ENCODE data around the gene CLDN14. TPM values are rescaled to one million over a fixed set of nuclear protein-coding genes. Genes with fewer than 3 reads are reported as not detected.

The CLDN14 gene
- total and polyA plus RNA-seq, 8 donors: 0.38 to 3.3 (median 0.92) TPM

- Histone ChIP-seq H3K4me3 (no peak overlapping the region), H3K27me3 (no peaks in the 10 kb centered on the region), H3K27ac (no peak overlapping the region), H3K9me3 (no peaks in the 10 kb centered on the region), H3K4me1 (peaks cover 2 to 11% (median 6%) of the 10 kb centered on the region in 3 donors), H3K36me3 (no peaks in the 10 kb centered on the region)
- FAIRE-seq: no peak
- intact Hi-C loops (cut with DNase I): no loop called here
- DNase-seq: no peak
- WGBS, 2 donors: 66 to 71% methylated on average over 5 of the region's 5 CpGs
- no peak for ATAC-seq
- TF ChIP-seq CTCF (IDR thresholded peaks at IDR 0.05): no peak
Measured at GRCh38 chr21:36512971-36513370, 33.0 kb upstream of the CLDN14 start.

GRCh38 chr21:36511484-36512220 is 31.7 kb upstream of the CLDN14 start:
- no peak for FAIRE-seq
- DNase-seq: no peak
- Histone ChIP-seq H3K9me3 (no peaks in the 10 kb centered on the region), H3K36me3 (no peaks in the 10 kb centered on the region), H3K4me3 (no peak overlapping the region), H3K27ac (no peak overlapping the region), H3K4me1 (peaks cover 2 to 11% (median 6%) of the 10 kb centered on the region in 3 donors), H3K27me3 (no peaks in the 10 kb centered on the region)
- ATAC-seq: no peak
- intact Hi-C loops (cut with DNase I): no loop called here
- no peak for TF ChIP-seq CTCF (IDR thresholded peaks at IDR 0.05)
- 86% methylated on average over 5 of the region's 5 CpGs for WGBS, 2 donors

GRCh38 chr21:36510911-36511310 is 31.0 kb upstream of the CLDN14 start:
- peak overlapping the region in 3 of 4 donors; percentile 12 to 78 (median 60) for H3K27ac ChIP-seq
- intact Hi-C loops (cut with DNase I): no loop called here
- WGBS, 2 donors: 51 to 65% methylated on average over 6 of the region's 6 CpGs

GRCh38 chr21:36509973-36510664 is 30.2 kb upstream of the CLDN14 start:
- DNase-seq: peak; percentile 65 to 78 (median 73)
- intact Hi-C loops (cut with DNase I): loop anchor here in 1 of 3 donors (10.0 kb wide), 1 partner anchor 415 kb away; no protein-coding TSS in a partner anchor
- Histone ChIP-seq H3K27ac (peak overlapping the region; percentile 19 to 78 (median 46)), H3K4me3 (no peak overlapping the region), H3K36me3 (no peaks in the 10 kb centered on the region), H3K9me3 (no peaks in the 10 kb centered on the region), H3K4me1 (peaks cover 2 to 11% (median 6%) of the 10 kb centered on the region in 3 donors), H3K27me3 (no peaks in the 10 kb centered on the region)
- FAIRE-seq: no peak
- TF ChIP-seq CTCF (IDR thresholded peaks at IDR 0.05): no peak
- peak; percentile 92 to 96 (median 94) for ATAC-seq
- 37 to 42% methylated on average over 9 of the region's 9 CpGs for WGBS, 2 donors

More at GRCh38 chr21:36510911-36511310, 31.0 kb upstream of the CLDN14 start:
- Histone ChIP-seq H3K4me1 (peaks cover 2 to 11% (median 6%) of the 10 kb centered on the region in 3 donors), H3K36me3 (no peaks in the 10 kb centered on the region), H3K4me3 (no peak overlapping the region), H3K27me3 (no peaks in the 10 kb centered on the region), H3K9me3 (no peaks in the 10 kb centered on the region)
- no peak for TF ChIP-seq CTCF (IDR thresholded peaks at IDR 0.05)
- no peak for FAIRE-seq
- ATAC-seq: peak in 1 of 4 donors; percentile 9
- DNase-seq: no peak

All from pancreas (tissue), 10 donors.